ENCODE results near the gene SCFD2.

The SCFD2 gene

DNA sequence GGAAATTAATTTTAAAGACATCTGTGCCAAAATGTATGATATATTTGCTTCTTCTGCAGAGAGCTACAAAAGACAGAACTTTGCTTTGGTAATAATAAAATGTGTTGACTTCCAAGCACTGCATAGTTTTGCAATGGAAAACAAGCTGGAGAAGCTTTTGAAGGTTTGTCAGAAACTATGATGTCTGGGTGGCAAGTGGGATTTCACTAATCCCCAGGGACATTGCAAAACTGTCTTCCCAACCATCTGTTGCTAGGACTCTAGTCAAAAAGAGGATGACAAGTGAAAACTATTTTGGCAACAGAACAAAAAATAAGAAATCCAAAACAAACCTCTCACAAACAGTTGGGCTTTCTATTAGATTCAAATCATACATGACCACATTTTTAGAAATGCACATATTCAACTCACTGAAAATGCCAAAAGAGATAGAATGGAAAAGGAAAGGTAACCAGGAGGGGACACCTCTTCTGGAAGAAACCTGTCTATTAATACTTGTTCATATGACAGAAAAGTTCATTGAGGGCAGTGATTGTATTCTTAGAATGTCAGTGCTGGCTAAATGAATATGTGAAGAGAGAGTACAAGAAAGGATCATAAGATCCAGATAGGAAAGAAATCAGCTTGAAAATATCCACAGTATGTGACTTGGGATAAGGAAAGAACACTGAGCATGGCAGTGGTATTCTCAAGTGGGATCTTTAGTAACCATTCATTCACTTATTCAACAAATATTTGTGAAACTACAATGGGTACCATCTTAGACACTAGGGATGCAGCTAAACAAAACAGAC lies 275.7 kb downstream of the SCFD2 start:
- no peak overlapping the region for H3K27ac ChIP-seq (ENCODE audit: insufficient read depth, low read depth, low read length, poor library complexity, severe bottlenecking)
- no peaks in the 10 kb centered on the region for H3K9me3 ChIP-seq (ENCODE audit: control insufficient read depth, low read length)
- H3K4me3 ChIP-seq (ENCODE audit: insufficient read depth, low read depth, low read length): no peak overlapping the region
- H3K36me3 ChIP-seq (ENCODE audit: control insufficient read depth, insufficient read depth, low read length): no peaks in the 10 kb centered on the region
- no peaks in the 10 kb centered on the region for H3K27me3 ChIP-seq (ENCODE audit: control insufficient read depth, insufficient read depth, low read length, poor library complexity, severe bottlenecking)
- H3K4me1 ChIP-seq (ENCODE audit: control insufficient read depth, insufficient read depth, low read length): no peaks in the 10 kb centered on the region

DNA sequence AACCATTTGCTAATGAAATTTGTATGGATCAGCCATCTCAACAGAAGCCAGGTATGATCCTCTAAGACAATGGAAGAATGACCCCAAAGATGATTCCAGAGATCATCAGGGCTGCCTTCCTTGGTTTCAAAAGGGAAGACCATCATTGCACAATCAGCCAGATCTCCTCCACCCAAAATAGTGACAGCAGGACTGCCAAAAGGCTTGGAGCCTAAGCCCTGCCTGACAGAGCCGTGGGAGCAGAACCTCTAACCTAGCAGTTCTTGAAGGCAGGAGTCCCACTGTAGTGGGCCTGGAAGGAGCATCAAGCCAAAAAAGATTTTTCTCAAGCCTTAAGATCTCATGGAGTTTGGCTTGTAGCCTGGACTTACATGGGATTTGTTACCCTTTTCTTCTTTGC lies 277.7 kb downstream of the SCFD2 start:
- Histone ChIP-seq H3K27ac (ENCODE audit: insufficient read depth, low read depth, low read length, poor library complexity, severe bottlenecking) (no peak overlapping the region), H3K27me3 (ENCODE audit: control insufficient read depth, insufficient read depth, low read length, poor library complexity, severe bottlenecking) (no peaks in the 10 kb centered on the region), H3K36me3 (ENCODE audit: control insufficient read depth, insufficient read depth, low read length) (no peaks in the 10 kb centered on the region), H3K4me3 (ENCODE audit: insufficient read depth, low read depth, low read length) (no peak overlapping the region), H3K4me1 (ENCODE audit: control insufficient read depth, insufficient read depth, low read length) (no peaks in the 10 kb centered on the region), H3K9me3 (ENCODE audit: control insufficient read depth, low read length) (no peaks in the 10 kb centered on the region)
- 30 to 49% methylated on average over 1 of the region's 1 CpG for WGBS, 2 experiments

DNA sequence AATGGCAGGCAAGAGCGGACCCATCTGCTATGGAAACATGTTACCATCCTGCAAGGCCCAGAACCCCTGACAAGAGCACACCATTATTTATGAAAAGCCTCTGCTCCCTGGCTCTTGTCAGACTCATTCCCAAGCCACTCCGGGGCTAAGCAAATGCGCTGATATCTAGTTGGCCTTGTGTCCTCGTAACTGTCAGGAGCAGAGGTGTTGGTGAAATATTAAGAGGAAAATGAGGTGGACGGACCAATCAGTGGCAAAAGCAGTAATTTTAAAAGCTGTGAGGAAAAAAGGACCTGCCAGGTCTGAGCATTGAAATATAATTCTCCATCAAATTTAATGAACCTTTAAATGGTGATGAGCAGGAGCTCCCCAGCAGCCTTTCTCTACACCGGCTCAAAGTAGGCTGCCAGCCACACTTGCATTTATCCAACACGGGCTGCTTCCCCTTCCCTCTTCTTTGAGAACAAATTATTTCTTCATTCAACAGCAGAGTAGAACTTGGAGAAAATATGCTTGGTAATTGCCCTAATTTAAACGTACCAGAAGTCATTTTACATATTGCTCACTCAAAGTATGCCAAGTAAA lies 289.4 kb downstream of the SCFD2 start:
- Histone ChIP-seq H3K36me3 (ENCODE audit: control insufficient read depth, insufficient read depth, low read length) (no peaks in the 10 kb centered on the region), H3K27me3 (ENCODE audit: control insufficient read depth, insufficient read depth, low read length, poor library complexity, severe bottlenecking) (no peaks in the 10 kb centered on the region), H3K27ac (ENCODE audit: insufficient read depth, low read depth, low read length, poor library complexity, severe bottlenecking) (no peak overlapping the region), H3K4me3 (ENCODE audit: insufficient read depth, low read depth, low read length) (no peak overlapping the region), H3K4me1 (ENCODE audit: control insufficient read depth, insufficient read depth, low read length) (no peaks in the 10 kb centered on the region), H3K9me3 (ENCODE audit: control insufficient read depth, low read length) (no peaks in the 10 kb centered on the region)
- WGBS, 2 experiments: 90 to 93% methylated on average over 7 to 8 of the region's 8 CpGs

DNA sequence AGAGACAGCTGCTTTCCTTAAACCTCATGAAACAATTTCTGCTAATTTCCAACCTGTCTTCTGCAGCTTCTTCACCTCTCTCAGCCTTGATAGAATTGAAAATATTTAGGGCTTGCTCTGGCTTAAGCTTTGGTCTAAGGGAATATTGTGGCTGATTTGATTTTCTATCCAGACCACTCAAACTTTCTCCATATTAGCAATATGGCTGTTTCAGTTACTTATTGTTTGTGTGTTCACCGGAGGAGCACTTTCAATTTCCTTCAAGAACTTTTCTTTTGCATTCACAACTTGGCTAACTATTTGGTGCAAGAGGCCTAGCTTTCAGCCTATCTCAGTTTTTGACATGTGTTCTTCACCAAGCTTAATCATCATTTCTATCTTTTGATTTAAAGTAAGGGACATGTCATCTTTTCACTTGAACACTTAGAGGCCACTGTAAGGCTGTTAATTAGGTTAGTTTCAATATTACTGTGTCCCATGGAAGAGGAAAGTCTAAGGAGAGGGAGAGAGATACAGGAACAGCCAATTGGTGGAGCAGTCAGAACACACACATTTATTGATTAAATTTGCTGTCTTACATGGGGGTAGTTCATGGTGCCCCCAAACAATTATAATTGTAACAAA lies 290.6 kb downstream of the SCFD2 start:
- no peak overlapping the region for H3K27ac ChIP-seq (ENCODE audit: insufficient read depth, low read depth, low read length, poor library complexity, severe bottlenecking)
- no peaks in the 10 kb centered on the region for H3K4me1 ChIP-seq (ENCODE audit: control insufficient read depth, insufficient read depth, low read length)
- WGBS, 2 experiments: 90 to 100% methylated on average over 1 of the region's 1 CpG
- no peak overlapping the region for H3K4me3 ChIP-seq (ENCODE audit: insufficient read depth, low read depth, low read length)
- H3K27me3 ChIP-seq (ENCODE audit: control insufficient read depth, insufficient read depth, low read length, poor library complexity, severe bottlenecking): no peaks in the 10 kb centered on the region
- H3K9me3 ChIP-seq (ENCODE audit: control insufficient read depth, low read length): no peaks in the 10 kb centered on the region
- no peaks in the 10 kb centered on the region for H3K36me3 ChIP-seq (ENCODE audit: control insufficient read depth, insufficient read depth, low read length)

DNA sequence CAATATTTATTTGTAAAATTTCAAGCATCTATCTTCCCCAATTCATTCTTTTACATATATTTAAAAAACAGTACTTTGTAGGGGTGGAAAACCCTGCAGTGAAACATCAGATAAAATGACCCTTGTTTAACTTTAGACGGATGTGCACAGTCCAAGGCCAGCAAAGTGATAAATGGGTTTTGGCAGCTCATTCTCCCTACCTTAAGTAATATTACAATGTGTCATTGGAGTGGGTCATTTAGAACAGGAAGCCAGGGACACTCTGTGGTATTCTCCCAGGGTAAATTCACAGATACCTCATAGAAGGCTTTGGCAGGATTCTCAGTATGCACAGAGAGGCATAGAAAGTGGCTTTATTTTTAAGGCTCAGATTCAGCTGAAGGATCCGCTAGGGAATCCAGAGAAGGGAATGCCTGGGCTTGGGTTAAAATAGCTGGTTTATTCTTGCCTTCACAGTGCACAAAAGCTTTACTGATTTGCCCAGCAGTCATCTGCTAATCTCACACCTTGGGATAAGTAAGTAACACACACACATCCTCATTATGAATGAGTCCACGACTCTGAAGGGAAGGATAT lies 297.0 kb downstream of the SCFD2 start:
- Histone ChIP-seq H3K9me3 (ENCODE audit: control insufficient read depth, low read length) (no peaks in the 10 kb centered on the region), H3K27me3 (ENCODE audit: control insufficient read depth, insufficient read depth, low read length, poor library complexity, severe bottlenecking) (no peaks in the 10 kb centered on the region), H3K36me3 (ENCODE audit: control insufficient read depth, insufficient read depth, low read length) (no peaks in the 10 kb centered on the region), H3K4me1 (ENCODE audit: control insufficient read depth, insufficient read depth, low read length) (no peaks in the 10 kb centered on the region), H3K4me3 (ENCODE audit: insufficient read depth, low read depth, low read length) (no peak overlapping the region), H3K27ac (ENCODE audit: insufficient read depth, low read depth, low read length, poor library complexity, severe bottlenecking) (no peak overlapping the region)
- 76 to 92% methylated on average over 3 of the region's 3 CpGs for WGBS, 2 experiments

DNA sequence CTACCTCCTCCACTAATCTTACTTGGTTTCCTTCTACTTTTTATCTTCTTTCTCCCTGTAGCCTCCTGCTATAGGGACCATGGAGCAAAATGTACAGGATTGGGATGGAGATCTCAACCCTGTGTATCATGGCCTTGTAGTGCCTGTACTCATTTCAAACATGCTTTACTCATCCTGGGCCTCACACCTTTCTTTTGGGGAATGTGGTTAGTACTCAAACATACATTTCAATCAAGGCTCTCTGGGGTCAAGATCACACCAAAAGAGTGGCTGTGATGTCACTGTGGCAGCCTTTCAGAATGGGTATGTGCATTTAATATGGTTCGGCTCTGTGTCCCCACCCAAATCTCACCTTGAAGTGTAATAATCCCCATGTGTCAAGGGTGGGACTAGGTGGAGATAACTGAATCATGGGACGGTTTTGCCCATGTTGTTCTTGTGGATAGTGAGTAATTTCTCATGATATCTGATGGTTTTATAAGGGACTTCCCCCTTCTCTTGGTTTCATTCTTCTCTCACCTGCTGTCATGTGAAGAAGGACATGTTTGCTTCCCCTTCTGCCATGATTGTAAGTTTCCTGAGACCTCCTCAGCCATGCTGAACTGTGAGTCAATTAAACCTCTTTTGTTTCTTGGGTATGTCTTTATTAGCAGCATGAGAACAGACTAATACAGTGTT lies 298.6 kb downstream of the SCFD2 start:
- Histone ChIP-seq H3K27ac (ENCODE audit: insufficient read depth, low read depth, low read length, poor library complexity, severe bottlenecking) (no peak overlapping the region), H3K4me3 (ENCODE audit: insufficient read depth, low read depth, low read length) (no peak overlapping the region), H3K4me1 (ENCODE audit: control insufficient read depth, insufficient read depth, low read length) (no peaks in the 10 kb centered on the region), H3K27me3 (ENCODE audit: control insufficient read depth, insufficient read depth, low read length, poor library complexity, severe bottlenecking) (no peaks in the 10 kb centered on the region), H3K36me3 (ENCODE audit: control insufficient read depth, insufficient read depth, low read length) (no peaks in the 10 kb centered on the region), H3K9me3 (ENCODE audit: control insufficient read depth, low read length) (no peaks in the 10 kb centered on the region)
- WGBS, 2 experiments: 85 to 94% methylated on average over 2 of the region's 2 CpGs

DNA sequence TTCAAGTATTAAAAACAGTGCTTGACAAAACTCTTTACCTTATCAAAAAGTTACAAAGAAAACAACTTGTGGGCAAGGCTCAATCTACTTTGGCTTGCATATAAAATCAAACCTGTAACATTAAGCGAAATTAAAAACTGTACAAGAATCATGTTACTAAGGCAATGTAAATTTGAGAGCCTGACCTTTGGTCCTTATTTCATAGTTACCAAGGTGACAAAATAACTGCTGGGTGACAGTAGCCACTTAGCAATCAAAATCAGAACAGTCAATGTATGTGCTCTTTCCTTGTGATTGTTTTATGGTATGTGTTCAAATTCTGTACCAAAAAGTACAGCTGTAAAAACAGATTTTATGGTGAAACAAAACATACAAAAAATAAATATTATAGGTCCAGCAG lies 299.7 kb downstream of the SCFD2 start:
- Histone ChIP-seq H3K27ac (ENCODE audit: insufficient read depth, low read depth, low read length, poor library complexity, severe bottlenecking) (no peak overlapping the region), H3K36me3 (ENCODE audit: control insufficient read depth, insufficient read depth, low read length) (no peaks in the 10 kb centered on the region), H3K9me3 (ENCODE audit: control insufficient read depth, low read length) (no peaks in the 10 kb centered on the region), H3K4me3 (ENCODE audit: insufficient read depth, low read depth, low read length) (no peak overlapping the region), H3K4me1 (ENCODE audit: control insufficient read depth, insufficient read depth, low read length) (no peaks in the 10 kb centered on the region), H3K27me3 (ENCODE audit: control insufficient read depth, insufficient read depth, low read length, poor library complexity, severe bottlenecking) (no peaks in the 10 kb centered on the region)
- WGBS, 2 experiments: 100% methylated on average over 1 of the region's 1 CpG

DNA sequence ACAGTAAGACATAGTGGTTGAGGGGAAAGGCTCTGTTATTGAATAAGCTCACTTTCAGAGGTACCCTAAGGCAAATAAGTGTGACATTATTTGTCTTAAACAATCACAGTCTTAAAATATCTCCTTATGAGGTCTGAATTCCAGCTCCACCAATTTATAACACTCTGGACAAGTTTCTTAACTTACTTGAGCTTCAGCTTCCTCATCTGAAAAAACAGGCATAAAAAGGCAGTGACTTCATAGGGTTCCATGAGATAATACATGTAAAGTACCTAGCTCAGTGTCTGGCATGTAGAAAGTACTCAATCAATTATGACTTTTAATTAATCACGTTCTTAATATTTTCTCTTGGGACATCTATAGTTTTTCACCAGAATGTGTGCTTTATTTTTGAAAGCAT lies 301.3 kb downstream of the SCFD2 start:
- Histone ChIP-seq H3K27me3 (ENCODE audit: control insufficient read depth, insufficient read depth, low read length, poor library complexity, severe bottlenecking) (no peaks in the 10 kb centered on the region), H3K27ac (ENCODE audit: insufficient read depth, low read depth, low read length, poor library complexity, severe bottlenecking) (no peak overlapping the region), H3K4me1 (ENCODE audit: control insufficient read depth, insufficient read depth, low read length) (no peaks in the 10 kb centered on the region), H3K9me3 (ENCODE audit: control insufficient read depth, low read length) (no peaks in the 10 kb centered on the region), H3K4me3 (ENCODE audit: insufficient read depth, low read depth, low read length) (no peak overlapping the region), H3K36me3 (ENCODE audit: control insufficient read depth, insufficient read depth, low read length) (no peaks in the 10 kb centered on the region)
- 100% methylated on average over 1 of the region's 1 CpG; no CpG with 5 or more reads in 1 of the 2 experiments for WGBS, 2 experiments

DNA sequence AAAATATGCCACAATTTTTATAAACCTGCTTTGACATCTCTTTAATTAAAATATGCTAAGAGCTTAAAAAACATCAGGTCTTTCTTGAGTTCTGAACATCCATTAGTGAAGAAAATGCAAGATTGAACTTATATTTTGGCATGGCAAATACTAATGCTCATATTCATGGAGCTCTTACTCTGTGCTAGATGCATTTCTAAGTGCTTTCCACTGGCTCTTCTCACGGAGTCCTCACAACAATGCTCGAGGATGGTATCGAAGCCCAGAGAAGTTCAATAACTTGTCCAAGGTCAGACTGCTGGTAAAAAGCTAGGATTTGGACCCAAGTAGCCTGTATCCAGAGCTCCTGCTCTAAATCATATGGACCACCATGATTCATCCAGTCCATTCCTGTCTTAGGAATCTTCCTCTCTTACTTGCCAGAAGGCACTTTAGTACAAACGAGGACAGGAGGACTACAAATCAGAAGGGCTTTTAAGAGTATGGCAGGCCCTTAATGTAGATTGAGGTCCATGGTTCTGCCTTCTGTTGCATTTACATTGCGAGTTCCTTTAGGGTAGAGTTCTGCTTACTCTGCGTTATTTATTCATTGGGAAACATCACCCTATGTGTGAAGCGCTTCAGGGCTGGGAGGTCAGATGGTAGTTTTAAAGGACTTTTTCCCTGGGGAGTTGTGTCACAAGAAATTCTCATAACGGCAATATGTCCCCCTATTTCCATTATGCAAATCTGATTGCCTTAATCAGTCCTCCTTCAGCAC lies 304.6 kb downstream of the SCFD2 start:
- no peaks in the 10 kb centered on the region for H3K36me3 ChIP-seq (ENCODE audit: control insufficient read depth, insufficient read depth, low read length)
- no peaks in the 10 kb centered on the region for H3K27me3 ChIP-seq (ENCODE audit: control insufficient read depth, insufficient read depth, low read length, poor library complexity, severe bottlenecking)
- no peaks in the 10 kb centered on the region for H3K9me3 ChIP-seq (ENCODE audit: control insufficient read depth, low read length)
- 92 to 95% methylated on average over 8 of the region's 8 CpGs for WGBS, 2 experiments
- no peak overlapping the region for H3K4me3 ChIP-seq (ENCODE audit: insufficient read depth, low read depth, low read length)
- no peaks in the 10 kb centered on the region for H3K4me1 ChIP-seq (ENCODE audit: control insufficient read depth, insufficient read depth, low read length)
- no peak overlapping the region for H3K27ac ChIP-seq (ENCODE audit: insufficient read depth, low read depth, low read length, poor library complexity, severe bottlenecking)
